Right atrium auricular region (tissue), 2 donors: ENCODE results near the gene CPT2. TPM values are rescaled to one million over a fixed set of nuclear protein-coding genes. Genes with fewer than 3 reads are reported as not detected.

Source experiments
- DNase-seq: peaks from one replicate; pipeline ENCODE4 v3.0.0-alpha.2; 2019; ENCODE audit warnings: low spot score
- H3K27ac ChIP-seq, 2 donors: fragments of 200-600 bp; sonication (generic); 1 replicate in 1 of 2; 2 replicates in 1 of 2; pipeline ENCODE4 v1.5.1; 2016 to 2019
- H3K27me3 ChIP-seq, 2 donors: fragments of 200-600 bp; sonication (generic); one replicate each; pipeline versions ENCODE4 v1.5.1 to v1.6.0; 2017 to 2019
- H3K36me3 ChIP-seq: fragments of 200-600 bp; sonication (generic); one replicate; pipeline ENCODE4 v1.5.1; 2016
- H3K4me1 ChIP-seq, 2 donors: fragments of 200-600 bp; sonication (generic); one replicate each; pipeline versions ENCODE4 v1.5.1 to v1.6.0; 2017 to 2019
- H3K4me3 ChIP-seq, 2 donors: fragments of 200-600 bp; sonication (generic); 1 replicate in 1 of 2; 2 replicates in 1 of 2; pipeline ENCODE4 v1.5.1; 2017 to 2019; ENCODE audit warnings: mild to moderate bottlenecking in 1 of 2, moderate library complexity in 1 of 2
- H3K9me3 ChIP-seq, 2 donors: fragments of 200-600 bp; sonication (generic); one replicate each; pipeline ENCODE4 v1.5.1; 2019
- CTCF ChIP-seq, 2 donors: fragments of 200-600 bp; sonication (generic); IDR thresholded peaks; one replicate each; pipeline ENCODE4 v1.5.1; 2019; ENCODE audit warnings: antibody characterized with exemption in 2 of 2
- total RNA-seq, 2 donors: library from RNA; depleted of rRNA; stranded (reverse); fragments of >200 nt; gene quantifications; one replicate each; pipeline ENCODE4 v1.1.0, GENCODE V29; 2016

Gene CPT2
- total RNA-seq, 2 donors from 2014 or later = 16.0 to 33.6 TPM

- H3K27ac ChIP-seq = no peak overlapping the region
- peaks cover 0 to 9% of the 10 kb centered on the region in 2 donors for H3K4me1 ChIP-seq
- no peak for TF ChIP-seq CTCF (IDR thresholded peaks at IDR 0.05)
- no peaks in the 10 kb centered on the region for H3K9me3 ChIP-seq
- no peak overlapping the region for H3K4me3 ChIP-seq
- no peak for DNase-seq
- no peaks in the 10 kb centered on the region for H3K27me3 ChIP-seq
- no peaks in the 10 kb centered on the region for H3K36me3 ChIP-seq
Measured at GRCh38 chr1:53259932-53260331, 63.3 kb downstream of the CPT2 start.

- DNase-seq = no peak
- Histone ChIP-seq H3K4me1 (peaks cover 0 to 9% of the 10 kb centered on the region in 2 donors), H3K27ac (no peak overlapping the region), H3K9me3 (no peaks in the 10 kb centered on the region), H3K4me3 (no peak overlapping the region), H3K36me3 (no peaks in the 10 kb centered on the region), H3K27me3 (no peaks in the 10 kb centered on the region)
- no peak for TF ChIP-seq CTCF (IDR thresholded peaks at IDR 0.05)
Measured at GRCh38 chr1:53260631-53261247, 64.1 kb downstream of the CPT2 start.

- DNase-seq = no peak
- H3K9me3 ChIP-seq = no peaks in the 10 kb centered on the region
- H3K27ac ChIP-seq = no peak overlapping the region
- H3K36me3 ChIP-seq = no peaks in the 10 kb centered on the region
- peaks cover 0 to 2% of the 10 kb centered on the region in 2 donors for H3K4me1 ChIP-seq
- no peaks in the 10 kb centered on the region for H3K27me3 ChIP-seq
- TF ChIP-seq CTCF (IDR thresholded peaks at IDR 0.05) = no peak
- H3K4me3 ChIP-seq = no peak overlapping the region
Measured at GRCh38 chr1:53262000-53262399, 65.4 kb downstream of the CPT2 start.

Other genes with a start within 250 kb of the CPT2 start
- 10 to 100 TPM; 44.1 to 47.2 TPM for gene PODN, start 134.6 kb upstream of the CPT2 start, total RNA-seq
- under 1 TPM; 0.56 to 0.71 TPM for gene SLC1A7, start 54.2 kb upstream of the CPT2 start, total RNA-seq
- 10 to 100 TPM; 36.8 to 38.2 TPM for gene CZIB, start 23.8 kb downstream of the CPT2 start, total RNA-seq
- 10 to 100 TPM; 21.9 to 22.1 TPM for gene MAGOH, start 41.7 kb downstream of the CPT2 start, total RNA-seq
- 1 to 10 TPM; 2.2 to 3.6 TPM for gene LRP8, start 131.2 kb downstream of the CPT2 start, total RNA-seq